ENCODE data around the gene NLK. TPM values are rescaled to one million over a fixed set of nuclear protein-coding genes. Genes with fewer than 3 reads are reported as not detected.

NLK gene
- total RNA-seq, 1 experiment from 2014 or later = 31.8 TPM

GRCh38 chr17:28181568-28181967, 139.1 kb downstream of the NLK start:
- H2BK15ac ChIP-seq (ENCODE audit: low read depth, low read length) = no peak overlapping the region
- H3K4ac ChIP-seq (ENCODE audit: low read depth, low read length) = no peak overlapping the region
- no peak overlapping the region for H3K18ac ChIP-seq (ENCODE audit: insufficient read length, low read depth, low read length)
- H2BK120ac ChIP-seq (ENCODE audit: low read depth, low read length, poor library complexity, severe bottlenecking) = no peak overlapping the region
- no peak overlapping the region for H3K9ac ChIP-seq (ENCODE audit: extremely low read depth, insufficient read length, low read length)
- no CpG with 5 or more reads among the region's 9 CpGs for WGBS (ENCODE audit: extremely low coverage, insufficient read length, low lambda C conversion rate)
- no peaks in the 10 kb centered on the region for H4K20me1 ChIP-seq (ENCODE audit: control insufficient read depth, insufficient read depth, insufficient read length)
- Mint-ChIP-seq H3K27ac (peak overlapping the region in 1 of 3 experiments; percentile 86; a peak in 1 of 7 replicates), H3K4me3 (no peak overlapping the region), H3K27me3 (ENCODE audit: low read depth) (no peaks in the 10 kb centered on the region), H3K4me1 (peaks cover 7 to 8% of the 10 kb centered on the region in 2 experiments), H3K9me3 (peaks cover 9 to 10% of the 10 kb centered on the region in 2 experiments; a peak in 4 of 5 replicates), H3K36me3 (ENCODE audit: insufficient read depth in 1 of 3, low read depth in 3 of 3) (peaks cover 24 to 31% (median 26%) of the 10 kb centered on the region in 3 experiments)
- no peak overlapping the region for H3K56ac ChIP-seq (ENCODE audit: insufficient read length, low read depth, low read length)
- TF ChIP-seq, protein P1, sequence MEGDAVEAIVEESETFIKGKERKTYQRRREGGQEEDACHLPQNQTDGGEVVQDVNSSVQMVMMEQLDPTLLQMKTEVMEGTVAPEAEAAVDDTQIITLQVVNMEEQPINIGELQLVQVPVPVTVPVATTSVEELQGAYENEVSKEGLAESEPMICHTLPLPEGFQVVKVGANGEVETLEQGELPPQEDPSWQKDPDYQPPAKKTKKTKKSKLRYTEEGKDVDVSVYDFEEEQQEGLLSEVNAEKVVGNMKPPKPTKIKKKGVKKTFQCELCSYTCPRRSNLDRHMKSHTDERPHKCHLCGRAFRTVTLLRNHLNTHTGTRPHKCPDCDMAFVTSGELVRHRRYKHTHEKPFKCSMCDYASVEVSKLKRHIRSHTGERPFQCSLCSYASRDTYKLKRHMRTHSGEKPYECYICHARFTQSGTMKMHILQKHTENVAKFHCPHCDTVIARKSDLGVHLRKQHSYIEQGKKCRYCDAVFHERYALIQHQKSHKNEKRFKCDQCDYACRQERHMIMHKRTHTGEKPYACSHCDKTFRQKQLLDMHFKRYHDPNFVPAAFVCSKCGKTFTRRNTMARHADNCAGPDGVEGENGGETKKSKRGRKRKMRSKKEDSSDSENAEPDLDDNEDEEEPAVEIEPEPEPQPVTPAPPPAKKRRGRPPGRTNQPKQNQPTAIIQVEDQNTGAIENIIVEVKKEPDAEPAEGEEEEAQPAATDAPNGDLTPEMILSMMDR (conservative IDR thresholded peaks at IDR 0.05) = no peak
- H2BK20ac ChIP-seq (ENCODE audit: low read depth, low read length, poor library complexity, severe bottlenecking) = no peak overlapping the region
- H3K4me1 ChIP-seq (ENCODE audit: insufficient read depth, low read length) = no peaks in the 10 kb centered on the region
- H3K23me2 ChIP-seq (ENCODE audit: insufficient read length, low read depth, low read length, poor library complexity, severe bottlenecking) = no peaks in the 10 kb centered on the region
- no peak overlapping the region for H3K4me2 ChIP-seq (ENCODE audit: insufficient read depth, insufficient read length, low read length)
- no peak for DNase-seq
- no peak overlapping the region for H3T11ph ChIP-seq (ENCODE audit: low read length)
- no peaks in the 10 kb centered on the region for H3K9me3 ChIP-seq (ENCODE audit: control insufficient read depth, low read depth, low read length)
- H3K23ac ChIP-seq (ENCODE audit: insufficient read length, low read depth, low read length) = no peak overlapping the region
- H4K8ac ChIP-seq (replicated peaks; ENCODE audit: insufficient read length, low read depth, low read length) = no peak overlapping the region
- H3K79me1 ChIP-seq (ENCODE audit: insufficient read depth, low read depth, low read length, poor library complexity, severe bottlenecking) = no peaks in the 10 kb centered on the region
- H3K27ac ChIP-seq (ENCODE audit: insufficient read length, low read depth, low read length) = no peak overlapping the region
- H4K91ac ChIP-seq (ENCODE audit: insufficient read length, low read depth, low read length) = no peak overlapping the region
- H4K5ac ChIP-seq (ENCODE audit: insufficient read length, low read depth, low read length) = no peak overlapping the region
- no peaks in the 10 kb centered on the region for H3K27me3 ChIP-seq (ENCODE audit: insufficient read depth, low read length)
- no peaks in the 10 kb centered on the region; the same call in 1 of the 2 replicates for H3K79me2 ChIP-seq (ENCODE audit: insufficient read depth, low read length)
- no peak overlapping the region for H2BK12ac ChIP-seq (ENCODE audit: insufficient read length, low read depth, low read length)
- no peak overlapping the region for H2AK5ac ChIP-seq (ENCODE audit: insufficient read length, low read length)
- no peak overlapping the region for H2BK5ac ChIP-seq (ENCODE audit: insufficient read length, low read length)
- H3K14ac ChIP-seq (ENCODE audit: insufficient read depth, low read length) = no peak overlapping the region
- H2AFZ ChIP-seq (ENCODE audit: low read length) = no peak overlapping the region

Data from H9 (cell line).